ENCODE results near the gene HOXC11.

DNA sequence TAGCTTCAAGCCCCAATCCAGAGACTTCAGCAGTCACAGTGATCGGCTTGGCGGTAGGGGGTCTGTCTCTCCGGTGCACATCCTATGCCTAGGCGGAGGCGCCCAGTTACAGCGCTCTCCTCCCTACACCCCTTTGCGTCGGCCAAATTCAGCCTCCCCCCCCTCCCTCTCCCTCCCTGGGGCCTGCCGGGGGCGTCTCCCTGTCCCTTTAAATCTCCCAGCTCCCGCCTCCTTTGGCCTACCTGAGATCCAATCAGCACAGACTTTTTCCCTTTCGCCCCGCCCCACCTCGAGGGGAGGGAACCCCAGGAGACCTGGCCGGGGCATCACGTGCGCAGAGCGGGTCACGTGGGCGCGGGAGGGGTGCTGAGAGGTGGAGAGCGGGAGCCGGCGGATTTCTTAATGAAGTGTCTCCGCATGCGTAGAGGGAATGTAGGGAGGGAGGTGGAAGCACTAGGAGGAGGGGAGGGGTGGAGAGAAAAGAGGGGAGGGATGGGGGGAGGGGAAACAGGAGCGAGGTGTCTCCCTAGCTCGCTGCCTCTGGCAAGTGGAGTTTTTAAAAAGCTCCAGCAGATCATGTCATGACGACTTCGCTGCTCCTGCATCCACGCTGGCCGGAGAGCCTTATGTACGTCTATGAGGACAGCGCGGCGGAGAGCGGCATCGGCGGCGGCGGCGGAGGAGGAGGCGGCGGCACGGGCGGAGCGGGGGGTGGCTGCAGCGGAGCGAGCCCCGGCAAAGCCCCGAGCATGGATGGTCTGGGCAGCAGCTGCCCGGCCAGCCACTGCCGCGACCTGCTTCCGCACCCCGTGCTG, 34.4 kb upstream of the HOXC11 start, which contains the start of gene HOXC13:
- TF ChIP-seq, protein P1, sequence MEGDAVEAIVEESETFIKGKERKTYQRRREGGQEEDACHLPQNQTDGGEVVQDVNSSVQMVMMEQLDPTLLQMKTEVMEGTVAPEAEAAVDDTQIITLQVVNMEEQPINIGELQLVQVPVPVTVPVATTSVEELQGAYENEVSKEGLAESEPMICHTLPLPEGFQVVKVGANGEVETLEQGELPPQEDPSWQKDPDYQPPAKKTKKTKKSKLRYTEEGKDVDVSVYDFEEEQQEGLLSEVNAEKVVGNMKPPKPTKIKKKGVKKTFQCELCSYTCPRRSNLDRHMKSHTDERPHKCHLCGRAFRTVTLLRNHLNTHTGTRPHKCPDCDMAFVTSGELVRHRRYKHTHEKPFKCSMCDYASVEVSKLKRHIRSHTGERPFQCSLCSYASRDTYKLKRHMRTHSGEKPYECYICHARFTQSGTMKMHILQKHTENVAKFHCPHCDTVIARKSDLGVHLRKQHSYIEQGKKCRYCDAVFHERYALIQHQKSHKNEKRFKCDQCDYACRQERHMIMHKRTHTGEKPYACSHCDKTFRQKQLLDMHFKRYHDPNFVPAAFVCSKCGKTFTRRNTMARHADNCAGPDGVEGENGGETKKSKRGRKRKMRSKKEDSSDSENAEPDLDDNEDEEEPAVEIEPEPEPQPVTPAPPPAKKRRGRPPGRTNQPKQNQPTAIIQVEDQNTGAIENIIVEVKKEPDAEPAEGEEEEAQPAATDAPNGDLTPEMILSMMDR (IDR thresholded peaks at IDR 0.05), result no peak
- TF ChIP-seq POLR2A (IDR thresholded peaks at IDR 0.05) (no peak), POLR2AphosphoS5 (IDR thresholded peaks at IDR 0.05) (no peak)

All from gastroesophageal sphincter (tissue), 3 donors.